Endodermal cell (in vitro differentiated cells): Measurements from ENCODE around the gene ITGA11. TPM values are rescaled to one million over a fixed set of nuclear protein-coding genes. Genes with fewer than 3 reads are reported as not detected.

Source experiments
- DNase-seq: peaks from one replicate; pipeline ENCODE4 v3.0.0-alpha.2; 2017
- H3K27ac ChIP-seq: 2 replicates; pipeline ENCODE4 v1.5.1; 2013; ENCODE audit warnings: mild to moderate bottlenecking, low read depth, low read length, moderate library complexity
- H3K27me3 ChIP-seq: 2 replicates; pipeline ENCODE4 v1.6.1; 2013; ENCODE audit warnings: mild to moderate bottlenecking, low read length, moderate library complexity; ENCODE audit not compliant: insufficient read depth, control insufficient read depth, poor library complexity, severe bottlenecking
- H3K36me3 ChIP-seq: 2 replicates; pipeline ENCODE4 v1.7.0; 2013; ENCODE audit warnings: mild to moderate bottlenecking, low read length, moderate library complexity; ENCODE audit not compliant: control insufficient read depth, insufficient read depth
- H3K4me1 ChIP-seq: one replicate; pipeline ENCODE4 v1.7.0; 2013; ENCODE audit warnings: low read length; ENCODE audit not compliant: control insufficient read depth, insufficient read depth
- H3K4me3 ChIP-seq: 2 replicates; pipeline ENCODE4 v1.5.1; 2013; ENCODE audit warnings: mild to moderate bottlenecking, low read length, moderate library complexity
- H3K9ac ChIP-seq: 2 replicates; pipeline ENCODE4 v1.6.1; 2013; ENCODE audit warnings: mild to moderate bottlenecking, low read length, moderate library complexity; ENCODE audit not compliant: poor library complexity, severe bottlenecking; ENCODE audit errors: extremely low read depth
- H3K9me3 ChIP-seq: 2 replicates; pipeline ENCODE4 v1.6.1; 2013; ENCODE audit warnings: mild to moderate bottlenecking, low read length, moderate library complexity; ENCODE audit not compliant: control insufficient read depth
- H3K27ac Mint-ChIP-seq: 2 replicates; pipeline ENCODE4 v1.8.0; 2020; ENCODE audit warnings: mixed read lengths
- H3K27me3 Mint-ChIP-seq: 2 replicates; pipeline ENCODE4 v1.8.0; 2021; ENCODE audit warnings: mild to moderate bottlenecking, mixed read lengths; ENCODE audit not compliant: insufficient read depth
- H3K36me3 Mint-ChIP-seq: 2 replicates; pipeline ENCODE4 v1.8.0; 2020; ENCODE audit warnings: low read depth, mixed read lengths
- H3K4me1 Mint-ChIP-seq: 2 replicates; pipeline ENCODE4 v1.8.0; 2020; ENCODE audit warnings: mixed read lengths
- H3K4me3 Mint-ChIP-seq: 2 replicates; pipeline ENCODE4 v1.8.0; 2020; ENCODE audit warnings: mild to moderate bottlenecking, moderate library complexity, mixed read lengths
- H3K9me3 Mint-ChIP-seq: 2 replicates; pipeline ENCODE4 v1.8.0; 2020; ENCODE audit warnings: mild to moderate bottlenecking, mixed read lengths
- CTCF ChIP-seq: fragments of 200-600 bp; sonication (generic); conservative IDR thresholded peaks from 2 replicates; pipeline ENCODE4 v1.5.0; 2021; ENCODE audit warnings: antibody characterized with exemption, mild to moderate bottlenecking
- WGBS, 2 experiments: methylation state at CpG; one replicate each; pipeline versions ENCODE4 v1.1.5 to v1.1.7; 2013; ENCODE audit warnings: missing lambda C conversion rate in 2 of 2, mixed read lengths in 1 of 2; ENCODE audit not compliant: insufficient coverage in 1 of 2, insufficient read length in 1 of 2; 5-methylcytosine and 5-hydroxymethylcytosine counted together
- total RNA-seq, 2 donors: library from RNA; stranded (reverse); fragmentation: NEBNext Ultra II Directional in 1 of 2; extraction: Animal tissue kit (Norgen Biotek cat#: 25700) in 1 of 2; gene quantifications; 2 replicates in 1 of 2; 3 replicates in 1 of 2; pipeline ENCODE4 v1.2.1, GENCODE V29; 2021

The ITGA11 gene
- total RNA-seq, 2 donors from 2014 or later = 0.35 to 1.4 TPM

DNA sequence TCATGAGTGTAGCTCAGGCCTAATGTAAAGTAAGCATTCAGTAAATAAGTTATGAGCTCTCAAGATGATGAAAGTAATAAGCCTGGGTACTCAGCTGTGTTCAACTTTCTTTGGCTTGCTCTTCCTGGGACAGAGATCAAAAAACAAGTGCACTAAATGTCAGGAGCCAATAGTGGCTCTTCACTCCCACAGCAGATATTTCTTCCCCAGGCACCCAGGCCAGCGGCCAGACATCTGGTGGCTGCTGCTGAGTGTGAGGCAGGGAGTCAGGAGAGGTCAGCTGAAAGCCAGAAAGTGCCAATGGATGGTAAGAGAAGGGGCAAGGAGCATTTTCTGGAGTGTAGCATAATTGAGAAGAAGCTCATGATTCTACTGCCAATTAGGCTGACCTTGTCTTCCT is 18.2 kb upstream of the ITGA11 start:
- H3K27ac Mint-ChIP-seq = no peak overlapping the region
- H3K4me1 ChIP-seq = no peaks in the 10 kb centered on the region
- no peak overlapping the region for H3K4me3 ChIP-seq
- H3K36me3 ChIP-seq = no peaks in the 10 kb centered on the region
- no peaks in the 10 kb centered on the region for H3K9me3 ChIP-seq
- no peaks in the 10 kb centered on the region for H3K27me3 ChIP-seq
- no peak overlapping the region for H3K9ac ChIP-seq
- H3K4me3 Mint-ChIP-seq = no peak overlapping the region
- no peaks in the 10 kb centered on the region for H3K4me1 Mint-ChIP-seq
- WGBS, 2 experiments = 100% methylated on average over 1 of the region's 1 CpG; no CpG with 5 or more reads in 1 of the 2 experiments
- no peak for DNase-seq
- no peaks in the 10 kb centered on the region for H3K36me3 Mint-ChIP-seq
- no peak overlapping the region for H3K27ac ChIP-seq
- TF ChIP-seq CTCF = no peak
- no peaks in the 10 kb centered on the region for H3K9me3 Mint-ChIP-seq
- H3K27me3 Mint-ChIP-seq = peaks cover 10% of the 10 kb centered on the region

DNA sequence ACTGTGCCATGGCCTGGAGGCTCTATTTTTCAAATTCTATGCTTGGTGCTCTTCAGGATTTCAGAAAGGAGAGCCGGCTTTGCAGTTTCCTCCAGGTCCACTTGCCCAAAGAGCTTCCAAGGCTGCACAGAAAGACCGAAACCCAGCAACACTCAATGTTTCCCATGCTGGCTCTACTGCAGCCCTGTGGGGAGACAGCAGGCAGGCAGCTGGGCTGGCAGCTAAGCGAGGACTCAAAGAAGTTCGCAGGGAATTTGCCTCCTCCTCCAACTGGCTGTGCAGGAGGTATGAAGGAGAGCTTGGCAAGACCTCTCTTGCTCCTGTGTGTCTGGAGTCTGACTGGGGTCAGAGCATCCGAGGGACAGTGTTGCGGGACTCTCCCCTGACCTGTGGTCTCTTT is 17.4 kb upstream of the ITGA11 start:
- Mint-ChIP-seq H3K4me1 (no peaks in the 10 kb centered on the region), H3K27ac (no peak overlapping the region), H3K27me3 (peaks cover 10% of the 10 kb centered on the region), H3K4me3 (no peak overlapping the region), H3K36me3 (no peaks in the 10 kb centered on the region), H3K9me3 (no peaks in the 10 kb centered on the region)
- Histone ChIP-seq H3K4me3 (no peak overlapping the region), H3K27ac (no peak overlapping the region), H3K27me3 (no peaks in the 10 kb centered on the region), H3K9me3 (no peaks in the 10 kb centered on the region), H3K4me1 (no peaks in the 10 kb centered on the region), H3K9ac (no peak overlapping the region), H3K36me3 (no peaks in the 10 kb centered on the region)
- 62 to 77% methylated on average over 3 to 6 of the region's 6 CpGs for WGBS, 2 experiments
- TF ChIP-seq CTCF = no peak
- no peak for DNase-seq

DNA sequence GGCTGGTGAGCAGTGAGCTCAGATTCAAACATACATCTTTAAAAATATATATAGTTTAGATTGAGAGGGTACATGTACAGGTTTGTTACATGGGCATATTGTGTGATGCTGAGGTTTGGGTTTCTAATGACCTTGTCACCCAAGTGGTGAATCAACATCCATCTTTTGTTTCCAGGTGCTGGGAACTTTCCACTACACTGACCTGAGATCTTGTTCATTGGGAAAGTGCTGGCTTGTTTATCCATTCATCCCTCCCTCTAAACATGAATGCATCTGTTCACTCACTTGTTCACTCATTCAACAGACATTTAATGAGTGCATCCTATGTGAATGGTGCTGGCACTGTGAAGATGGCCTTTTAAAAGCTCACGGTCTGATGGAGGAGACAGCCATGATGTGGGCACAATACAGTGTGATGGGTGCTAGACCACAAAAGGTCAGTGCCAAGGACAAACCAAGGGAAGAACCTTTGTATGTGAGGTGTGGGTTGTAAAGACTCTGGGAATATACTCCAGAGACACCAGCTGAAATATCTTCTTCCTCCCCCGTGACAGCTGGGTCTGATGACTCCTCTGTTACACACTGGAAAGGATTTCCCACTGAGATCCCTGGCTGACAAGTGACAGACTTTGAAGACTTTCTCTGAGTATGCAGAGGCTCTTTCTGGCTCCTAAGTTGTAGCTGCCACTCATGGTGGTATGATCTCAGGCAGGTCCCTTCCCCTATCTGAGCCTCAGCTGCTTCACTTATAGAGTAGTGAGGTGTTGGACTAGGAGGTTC is 16.2 kb upstream of the ITGA11 start:
- TF ChIP-seq CTCF = no peak
- no peak overlapping the region for H3K27ac ChIP-seq
- H3K9ac ChIP-seq = no peak overlapping the region
- no peak overlapping the region for H3K4me3 ChIP-seq
- no peak overlapping the region for H3K4me3 Mint-ChIP-seq
- no peaks in the 10 kb centered on the region for H3K36me3 Mint-ChIP-seq
- H3K4me1 Mint-ChIP-seq = no peaks in the 10 kb centered on the region
- no peaks in the 10 kb centered on the region for H3K9me3 ChIP-seq
- peaks cover 7% of the 10 kb centered on the region for H3K27me3 Mint-ChIP-seq
- H3K27ac Mint-ChIP-seq = no peak overlapping the region
- no peaks in the 10 kb centered on the region for H3K9me3 Mint-ChIP-seq
- 50% methylated on average over 2 of the region's 2 CpGs for WGBS, 2 experiments
- no peaks in the 10 kb centered on the region for H3K36me3 ChIP-seq
- no peaks in the 10 kb centered on the region for H3K27me3 ChIP-seq
- no peaks in the 10 kb centered on the region for H3K4me1 ChIP-seq
- no peak for DNase-seq
